SK-N-SH treated with all-trans-retinoic acid at 6 μM for 48 hours (cell line): ENCODE measurements around the gene SPIRE2.

Experiments used
- ATAC-seq: fragments of 200-7000 bp; cut with Tn5 transposase; 3 replicates; pipeline ENCODE4 v1.9.1; 2020; ENCODE audit warnings: mild to moderate bottlenecking, moderate library complexity
- ARNTL ChIP-seq: fragments of 450-650 bp; formaldehyde crosslinking; IDR thresholded peaks from 2 replicates; pipeline ENCODE4 v1.5.0; 2020; ENCODE audit warnings: low read depth, mild to moderate bottlenecking, moderate library complexity, borderline replicate concordance
- BACH2 ChIP-seq: fragments of 250-450 bp; sonication (Bioruptor Pico); IDR thresholded peaks from 2 replicates; pipeline ENCODE4 v1.9.0; 2021; ENCODE audit warnings: mild to moderate bottlenecking, borderline replicate concordance
- CSDC2 ChIP-seq: fragments of 250-450 bp; sonication (Bioruptor Pico); IDR thresholded peaks from 2 replicates; pipeline ENCODE4 v1.5.0; 2020; ENCODE audit warnings: mild to moderate bottlenecking, moderate library complexity
- CSRNP3 ChIP-seq: fragments of 250-450 bp; sonication (Bioruptor Pico); IDR thresholded peaks from 2 replicates; pipeline ENCODE4 v1.5.1; 2021; ENCODE audit warnings: mild to moderate bottlenecking, moderate library complexity
- ESRRG ChIP-seq: fragments of 250-450 bp; sonication (Bioruptor Pico); IDR thresholded peaks from 2 replicates; pipeline ENCODE4 v1.6.1; 2021; ENCODE audit warnings: mild to moderate bottlenecking
- GLIS3 ChIP-seq: fragments of 250-450 bp; sonication (Bioruptor Pico); IDR thresholded peaks from 2 replicates; pipeline ENCODE4 v1.5.0; 2020; ENCODE audit warnings: mild to moderate bottlenecking, moderate library complexity
- ISL1 ChIP-seq: fragments of 250-450 bp; sonication (Bioruptor Pico); IDR thresholded peaks from 2 replicates; pipeline ENCODE4 v2.1.2; 2022; ENCODE audit warnings: mild to moderate bottlenecking, moderate library complexity
- OSR1 ChIP-seq: fragments of 250-450 bp; sonication (Bioruptor Pico); IDR thresholded peaks from 2 replicates; pipeline ENCODE4 v1.8.0; 2022; ENCODE audit warnings: moderate library complexity, mild to moderate bottlenecking, inconsistent platforms
- PATZ1 ChIP-seq: fragments of 250-450 bp; sonication (Bioruptor Pico); IDR thresholded peaks from 2 replicates; pipeline ENCODE4 v1.8.0; 2020; ENCODE audit warnings: mild to moderate bottlenecking, moderate library complexity, borderline replicate concordance
- POU6F1 ChIP-seq: fragments of 250-450 bp; sonication (Bioruptor Pico); IDR thresholded peaks from 2 replicates; pipeline ENCODE4 v1.8.0; 2021; ENCODE audit warnings: low read depth, mild to moderate bottlenecking, moderate library complexity, borderline replicate concordance
- PPARA ChIP-seq: fragments of 250-450 bp; sonication (Bioruptor Pico); IDR thresholded peaks from 2 replicates; pipeline ENCODE4 v1.5.0; 2020; ENCODE audit warnings: mild to moderate bottlenecking, borderline replicate concordance
- RARB ChIP-seq: fragments of 250-450 bp; sonication (Bioruptor Pico); IDR thresholded peaks from 2 replicates; pipeline ENCODE4 v1.8.0; 2021; ENCODE audit warnings: mild to moderate bottlenecking, moderate library complexity
- SNAI2 ChIP-seq: fragments of 250-450 bp; sonication (Bioruptor Pico); IDR thresholded peaks from 2 replicates; pipeline ENCODE4 v1.5.0; 2020; ENCODE audit warnings: mild to moderate bottlenecking, moderate library complexity
- TCF4 ChIP-seq: fragments of 250-450 bp; sonication (Bioruptor Pico); IDR thresholded peaks from 2 replicates; pipeline ENCODE4 v1.8.0; 2021; ENCODE audit warnings: mild to moderate bottlenecking, moderate library complexity, borderline replicate concordance
- TOX ChIP-seq: fragments of 250-450 bp; sonication (Bioruptor Pico); IDR thresholded peaks from 2 replicates; pipeline ENCODE4 v1.8.0; 2021; ENCODE audit warnings: mild to moderate bottlenecking, moderate library complexity, borderline replicate concordance
- TSHZ2 ChIP-seq: fragments of 250-450 bp; sonication (Bioruptor Pico); IDR thresholded peaks from 2 replicates; pipeline ENCODE4 v1.5.0; 2020; ENCODE audit warnings: mild to moderate bottlenecking, moderate library complexity
- ZFP30 ChIP-seq: fragments of 450-650 bp; formaldehyde crosslinking; IDR thresholded peaks from 2 replicates; pipeline ENCODE4 v1.5.0; 2022; ENCODE audit warnings: mild to moderate bottlenecking, moderate library complexity
- ZNF565 ChIP-seq: fragments of 450-650 bp; formaldehyde crosslinking; conservative IDR thresholded peaks from 2 replicates; pipeline ENCODE4 v1.5.0; 2020; ENCODE audit warnings: low read depth, mild to moderate bottlenecking, moderate library complexity
- ZNF70 ChIP-seq: fragments of 450-650 bp; formaldehyde crosslinking; IDR thresholded peaks from 2 replicates; pipeline ENCODE4 v1.5.0; 2020; ENCODE audit warnings: mild to moderate bottlenecking, moderate library complexity
- ZNF8 ChIP-seq: fragments of 450-650 bp; formaldehyde crosslinking; IDR thresholded peaks from 2 replicates; pipeline ENCODE4 v1.5.0; 2020; ENCODE audit warnings: mild to moderate bottlenecking, moderate library complexity

SPIRE2 gene

GRCh38 chr16:89843409-89844350, 15.4 kb downstream of the SPIRE2 start:
- TF ChIP-seq GLIS3 (CRISPR knock-in tag): no peak
- no peak for TF ChIP-seq TCF4 (CRISPR knock-in tag)
- no peak for TF ChIP-seq PPARA (CRISPR knock-in tag)
- TF ChIP-seq ISL1: no peak
- TF ChIP-seq PATZ1 (CRISPR knock-in tag): no peak
- TF ChIP-seq TOX (CRISPR knock-in tag): no peak
- TF ChIP-seq ZNF8 (CRISPR knock-in tag): no peak
- no peak for TF ChIP-seq ARNTL (CRISPR knock-in tag)
- TF ChIP-seq ZNF565 (CRISPR knock-in tag): no peak
- no peak for TF ChIP-seq POU6F1
- no peak for TF ChIP-seq RARB (CRISPR knock-in tag)
- TF ChIP-seq OSR1: no peak
- no peak for TF ChIP-seq ZFP30
- no peak for TF ChIP-seq BACH2 (CRISPR knock-in tag)
- no peak for TF ChIP-seq CSDC2 (CRISPR knock-in tag)
- no peak for TF ChIP-seq ZNF70
- TF ChIP-seq CSRNP3 (CRISPR knock-in tag): no peak
- no peak for TF ChIP-seq TSHZ2 (CRISPR knock-in tag)
- no peak for ATAC-seq

GRCh38 chr16:89844739-89845339, 16.6 kb downstream of the SPIRE2 start:
- no peak for TF ChIP-seq TCF4 (CRISPR knock-in tag)
- no peak for TF ChIP-seq SNAI2 (CRISPR knock-in tag)
- no peak for TF ChIP-seq PPARA (CRISPR knock-in tag)
- TF ChIP-seq ZNF8 (CRISPR knock-in tag): no peak
- no peak for TF ChIP-seq ESRRG
- no peak for TF ChIP-seq RARB (CRISPR knock-in tag)
- no peak for TF ChIP-seq ARNTL (CRISPR knock-in tag)
- TF ChIP-seq POU6F1: no peak
- no peak for TF ChIP-seq BACH2 (CRISPR knock-in tag)
- no peak for ATAC-seq
